Measurements from ENCODE around the gene FAM107B.

Gene FAM107B

GRCh38 chr10:14483417-14483816 lies 291.3 kb downstream of the FAM107B start:
- no peak overlapping the region for H3K4me3 ChIP-seq (replicated peaks; ENCODE audit: low read depth, low read length)
- no peak for DNase-seq (ENCODE audit: low read depth)
- TF ChIP-seq, protein P1, sequence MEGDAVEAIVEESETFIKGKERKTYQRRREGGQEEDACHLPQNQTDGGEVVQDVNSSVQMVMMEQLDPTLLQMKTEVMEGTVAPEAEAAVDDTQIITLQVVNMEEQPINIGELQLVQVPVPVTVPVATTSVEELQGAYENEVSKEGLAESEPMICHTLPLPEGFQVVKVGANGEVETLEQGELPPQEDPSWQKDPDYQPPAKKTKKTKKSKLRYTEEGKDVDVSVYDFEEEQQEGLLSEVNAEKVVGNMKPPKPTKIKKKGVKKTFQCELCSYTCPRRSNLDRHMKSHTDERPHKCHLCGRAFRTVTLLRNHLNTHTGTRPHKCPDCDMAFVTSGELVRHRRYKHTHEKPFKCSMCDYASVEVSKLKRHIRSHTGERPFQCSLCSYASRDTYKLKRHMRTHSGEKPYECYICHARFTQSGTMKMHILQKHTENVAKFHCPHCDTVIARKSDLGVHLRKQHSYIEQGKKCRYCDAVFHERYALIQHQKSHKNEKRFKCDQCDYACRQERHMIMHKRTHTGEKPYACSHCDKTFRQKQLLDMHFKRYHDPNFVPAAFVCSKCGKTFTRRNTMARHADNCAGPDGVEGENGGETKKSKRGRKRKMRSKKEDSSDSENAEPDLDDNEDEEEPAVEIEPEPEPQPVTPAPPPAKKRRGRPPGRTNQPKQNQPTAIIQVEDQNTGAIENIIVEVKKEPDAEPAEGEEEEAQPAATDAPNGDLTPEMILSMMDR (IDR thresholded peaks at IDR 0.05; ENCODE audit: low read length, missing control alignments): no peak

- TF ChIP-seq, protein P1 (IDR thresholded peaks at IDR 0.05; ENCODE audit: low read length, missing control alignments): no peak
- no peak for DNase-seq (ENCODE audit: low read depth)
Observed at GRCh38 chr10:14481752-14482151, 292.9 kb downstream of the FAM107B start.

DNA sequence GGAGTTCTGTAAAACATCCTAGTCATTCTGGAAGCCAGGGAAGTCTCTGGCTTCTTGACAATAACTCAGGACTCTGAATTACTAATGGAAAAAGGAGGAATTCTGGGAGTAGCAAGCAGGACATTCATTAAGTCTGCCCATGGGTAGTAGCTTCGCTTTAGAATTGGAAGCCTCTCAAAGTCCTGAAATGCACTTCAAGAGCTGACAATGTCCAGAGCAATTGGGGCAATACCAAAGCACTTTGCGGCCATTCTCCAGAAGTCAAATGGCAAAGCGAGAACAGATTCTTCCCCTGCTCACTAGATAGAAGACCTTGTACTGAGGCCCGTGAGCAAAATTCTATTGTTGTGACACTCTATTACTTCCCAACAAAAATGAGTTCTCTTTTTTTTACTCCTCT lies 293.7 kb downstream of the FAM107B start:
- H3K4me3 ChIP-seq (replicated peaks; ENCODE audit: low read depth, low read length): no peak overlapping the region
- DNase-seq (ENCODE audit: low read depth): no peak
- TF ChIP-seq, protein P1 (IDR thresholded peaks at IDR 0.05; ENCODE audit: low read length, missing control alignments): no peak

More at GRCh38 chr10:14481752-14482151, 292.9 kb downstream of the FAM107B start:
- no peak overlapping the region for H3K4me3 ChIP-seq (replicated peaks; ENCODE audit: low read depth, low read length)

- TF ChIP-seq, protein P1 (IDR thresholded peaks at IDR 0.05; ENCODE audit: low read length, missing control alignments): peak; percentile 72
- peak; percentile 80 for DNase-seq (ENCODE audit: low read depth)
- no peak overlapping the region for H3K4me3 ChIP-seq (replicated peaks; ENCODE audit: low read depth, low read length)
Observed at GRCh38 chr10:14478604-14479003, 296.1 kb downstream of the FAM107B start.

DNA sequence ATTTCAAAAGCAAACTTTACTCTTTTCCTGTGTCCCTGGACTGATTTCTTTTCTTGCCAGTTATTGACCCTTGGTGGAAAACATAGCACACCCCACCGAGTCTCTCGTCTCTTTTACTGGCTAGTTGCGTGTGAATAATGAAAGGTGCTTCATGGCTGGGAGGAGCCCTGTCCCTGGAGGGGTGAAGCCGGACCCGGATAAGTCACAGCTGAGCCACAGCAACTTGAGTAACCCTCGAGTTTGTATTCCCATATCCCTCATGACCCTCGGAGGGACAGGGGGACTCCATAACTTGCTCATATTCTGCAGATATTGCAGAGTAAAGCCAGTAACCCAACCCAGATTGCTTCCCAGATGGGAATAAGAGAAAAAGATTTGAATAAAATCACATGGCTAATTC lies 296.5 kb downstream of the FAM107B start:
- H3K4me3 ChIP-seq (replicated peaks; ENCODE audit: low read depth, low read length): no peak overlapping the region
- TF ChIP-seq, protein P1 (IDR thresholded peaks at IDR 0.05; ENCODE audit: low read length, missing control alignments): no peak
- DNase-seq (ENCODE audit: low read depth): no peak

DNA sequence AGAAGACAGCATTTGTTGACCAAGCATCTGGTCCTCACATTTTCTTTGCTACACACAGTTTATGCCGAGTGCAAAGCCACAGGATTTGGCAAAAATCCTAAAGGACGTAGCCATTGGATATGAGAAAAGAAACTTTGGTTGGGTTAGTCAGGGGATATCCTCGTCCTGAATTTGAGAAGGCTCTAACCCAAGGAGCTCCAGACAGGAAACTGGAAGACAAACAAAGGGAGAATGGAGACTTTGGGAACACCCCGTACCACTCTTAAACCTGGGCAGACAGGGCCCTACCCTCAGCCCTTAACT lies 297.3 kb downstream of the FAM107B start:
- no peak for DNase-seq (ENCODE audit: low read depth)
- TF ChIP-seq, protein P1 (IDR thresholded peaks at IDR 0.05; ENCODE audit: low read length, missing control alignments): no peak
- no peak overlapping the region for H3K4me3 ChIP-seq (replicated peaks; ENCODE audit: low read depth, low read length)

DNA sequence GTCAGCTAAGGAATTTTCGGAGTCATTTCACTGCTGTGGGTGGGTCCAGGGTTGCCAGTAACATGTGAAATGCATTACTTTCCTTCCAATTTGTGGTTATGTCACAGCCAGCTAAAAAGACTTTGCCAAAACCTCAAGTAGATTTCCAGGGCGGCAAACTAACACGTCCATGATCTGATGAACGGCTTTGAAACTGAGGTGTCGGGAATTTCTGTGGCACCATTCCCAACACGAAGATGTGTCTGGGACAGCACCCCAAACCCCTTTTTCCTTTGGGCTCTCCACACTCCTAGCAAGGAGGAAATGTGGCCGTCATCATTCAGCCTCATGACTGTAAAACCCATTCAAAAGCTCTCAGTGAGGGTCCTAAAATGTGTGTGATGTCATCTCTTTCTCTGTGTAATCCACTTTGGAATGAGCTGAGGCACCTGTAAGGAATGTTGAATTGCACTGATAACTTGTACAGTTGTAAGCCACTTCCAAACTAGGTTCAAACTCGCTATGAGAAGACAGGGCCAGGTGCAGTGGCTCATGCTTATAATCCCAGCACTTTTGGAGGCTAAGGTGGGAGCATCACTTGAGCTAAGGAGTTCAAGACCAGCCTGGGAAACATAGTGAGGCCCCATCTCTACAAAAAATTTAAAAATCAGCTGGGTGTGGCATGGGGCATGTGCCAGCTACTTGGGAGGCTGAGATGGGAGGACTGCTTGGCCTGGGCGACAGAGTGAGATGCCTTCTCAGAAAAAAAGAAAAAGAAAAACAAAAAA lies 297.9 kb downstream of the FAM107B start:
- TF ChIP-seq, protein P1 (IDR thresholded peaks at IDR 0.05; ENCODE audit: low read length, missing control alignments): no peak
- H3K4me3 ChIP-seq (replicated peaks; ENCODE audit: low read depth, low read length): no peak overlapping the region
- peak; percentile 16 for DNase-seq (ENCODE audit: low read depth)

Measured in fibroblast of pulmonary artery (primary cell).